Activated naive CD4-positive, alpha-beta T cell treated with anti-CD3 and anti-CD28 coated beads, Interleukin-2, amount 50 U/mL, for 24 hours (primary cell): ENCODE results near the gene DNAJB12.
"Not testable (repeated sequence)": the region's sequence is repeated elsewhere in the genome, so short reads cannot be mapped to it uniquely, and the experiment has no call there.

ENCODE experiments used
- H3K27ac Mint-ChIP-seq: one replicate; pipeline ENCODE4 v1.8.0; 2021; ENCODE audit warnings: mild to moderate bottlenecking, mixed read lengths
- H3K27me3 Mint-ChIP-seq: one replicate; pipeline ENCODE4 v1.8.0; 2021; ENCODE audit warnings: mixed read lengths
- H3K36me3 Mint-ChIP-seq: one replicate; pipeline ENCODE4 v1.8.0; 2021; ENCODE audit warnings: mixed read lengths
- H3K4me1 Mint-ChIP-seq: one replicate; pipeline ENCODE4 v1.8.0; 2021; ENCODE audit warnings: mixed read lengths
- H3K4me3 Mint-ChIP-seq: one replicate; pipeline ENCODE4 v1.8.0; 2021; ENCODE audit warnings: mild to moderate bottlenecking, mixed read lengths
- H3K9me3 Mint-ChIP-seq: one replicate; pipeline ENCODE4 v1.8.0; 2021; ENCODE audit warnings: mixed read lengths

The DNAJB12 gene

GRCh38 chr10:72328045-72328828, 26.5 kb downstream of the DNAJB12 start:
- Mint-ChIP-seq H3K27me3 (no peaks in the 10 kb centered on the region), H3K4me1 (peaks cover 78% of the 10 kb centered on the region), H3K36me3 (peaks cover 2% of the 10 kb centered on the region), H3K9me3 (no peaks in the 10 kb centered on the region), H3K27ac (peak overlapping the region; percentile 68), H3K4me3 (peak overlapping the region; percentile 95)

GRCh38 chr10:72326665-72327603, 27.8 kb downstream of the DNAJB12 start:
- H3K9me3 Mint-ChIP-seq, H3K36me3 Mint-ChIP-seq, H3K27me3 Mint-ChIP-seq: not testable (repeated sequence)
- H3K4me1 Mint-ChIP-seq, result peaks cover 79% of the 10 kb centered on the region
- peak overlapping the region; percentile 99 for H3K27ac Mint-ChIP-seq
- peak overlapping the region; percentile 95 for H3K4me3 Mint-ChIP-seq

- not testable (repeated sequence) for H3K4me3 Mint-ChIP-seq, H3K27me3 Mint-ChIP-seq, H3K9me3 Mint-ChIP-seq, H3K36me3 Mint-ChIP-seq, H3K27ac Mint-ChIP-seq
- H3K4me1 Mint-ChIP-seq, result peaks cover 78% of the 10 kb centered on the region
Observed at GRCh38 chr10:72325243-72326175, 29.2 kb downstream of the DNAJB12 start.

GRCh38 chr10:72323771-72324191, 30.9 kb downstream of the DNAJB12 start:
- no peak overlapping the region for H3K27ac Mint-ChIP-seq
- peaks cover 75% of the 10 kb centered on the region for H3K4me1 Mint-ChIP-seq
- H3K4me3 Mint-ChIP-seq, result no peak overlapping the region
- no peaks in the 10 kb centered on the region for H3K27me3 Mint-ChIP-seq
- no peaks in the 10 kb centered on the region for H3K9me3 Mint-ChIP-seq
- H3K36me3 Mint-ChIP-seq, result peaks cover 4% of the 10 kb centered on the region

- Mint-ChIP-seq H3K27ac (peak overlapping the region; percentile 96), H3K9me3 (no peaks in the 10 kb centered on the region), H3K4me3 (peak overlapping the region; percentile 30), H3K36me3 (peaks cover 4% of the 10 kb centered on the region), H3K27me3 (no peaks in the 10 kb centered on the region), H3K4me1 (peaks cover 75% of the 10 kb centered on the region)
Observed at GRCh38 chr10:72323108-72323749, 31.5 kb downstream of the DNAJB12 start.

- Mint-ChIP-seq H3K36me3 (peaks cover 4% of the 10 kb centered on the region), H3K4me3 (peak overlapping the region; percentile 60), H3K9me3 (no peaks in the 10 kb centered on the region), H3K27ac (peak overlapping the region; percentile 96), H3K4me1 (peaks cover 72% of the 10 kb centered on the region), H3K27me3 (no peaks in the 10 kb centered on the region)
Observed at GRCh38 chr10:72322280-72323058, 32.2 kb downstream of the DNAJB12 start.

- Mint-ChIP-seq H3K4me1 (peaks cover 76% of the 10 kb centered on the region), H3K36me3 (peaks cover 4% of the 10 kb centered on the region), H3K9me3 (no peaks in the 10 kb centered on the region), H3K27me3 (no peaks in the 10 kb centered on the region), H3K27ac (peak overlapping the region; percentile 96), H3K4me3 (peak overlapping the region; percentile 60)
Observed at GRCh38 chr10:72322030-72322279, 32.8 kb downstream of the DNAJB12 start.

- no peaks in the 10 kb centered on the region for H3K27me3 Mint-ChIP-seq
- H3K4me1 Mint-ChIP-seq, result peaks cover 74% of the 10 kb centered on the region
- H3K36me3 Mint-ChIP-seq, result peaks cover 2% of the 10 kb centered on the region
- peak overlapping the region; percentile 100 for H3K27ac Mint-ChIP-seq
- H3K9me3 Mint-ChIP-seq, result no peaks in the 10 kb centered on the region
- peak overlapping the region; percentile 60 for H3K4me3 Mint-ChIP-seq
Observed at GRCh38 chr10:72321248-72322029, 33.3 kb downstream of the DNAJB12 start.

- no peaks in the 10 kb centered on the region for H3K9me3 Mint-ChIP-seq
- peak overlapping the region; percentile 93 for H3K4me3 Mint-ChIP-seq
- H3K36me3 Mint-ChIP-seq, result peaks cover 2% of the 10 kb centered on the region
- peak overlapping the region; percentile 100 for H3K27ac Mint-ChIP-seq
- peaks cover 79% of the 10 kb centered on the region for H3K4me1 Mint-ChIP-seq
- H3K27me3 Mint-ChIP-seq, result no peaks in the 10 kb centered on the region
Observed at GRCh38 chr10:72320676-72321247, 34.0 kb downstream of the DNAJB12 start.

GRCh38 chr10:72319416-72320254, 35.1 kb downstream of the DNAJB12 start:
- no peaks in the 10 kb centered on the region for H3K27me3 Mint-ChIP-seq
- H3K4me1 Mint-ChIP-seq, result peaks cover 86% of the 10 kb centered on the region
- H3K4me3 Mint-ChIP-seq, result peak overlapping the region; percentile 93
- peak overlapping the region; percentile 100 for H3K27ac Mint-ChIP-seq
- no peaks in the 10 kb centered on the region for H3K9me3 Mint-ChIP-seq
- H3K36me3 Mint-ChIP-seq, result peaks cover 2% of the 10 kb centered on the region

- peak overlapping the region; percentile 94 for H3K27ac Mint-ChIP-seq
- peaks cover 80% of the 10 kb centered on the region for H3K4me1 Mint-ChIP-seq
- peaks cover 2% of the 10 kb centered on the region for H3K36me3 Mint-ChIP-seq
- peak overlapping the region; percentile 84 for H3K4me3 Mint-ChIP-seq
- no peaks in the 10 kb centered on the region for H3K9me3 Mint-ChIP-seq
- no peaks in the 10 kb centered on the region for H3K27me3 Mint-ChIP-seq
Observed at GRCh38 chr10:72318418-72319262, 36.1 kb downstream of the DNAJB12 start.
